HL-60/S4 treated with retinoic acid at 250 ng/mL for 4 days and 3 days (cell line): ENCODE data around the gene SLC51B.
"Not testable (repeated sequence)": the region's sequence is repeated elsewhere in the genome, so short reads cannot be mapped to it uniquely, and the experiment has no call there.

Experiments
- in situ Hi-C: fragments of 300-500 bp; cut with MboI; formaldehyde crosslinking; loops from 2 replicates; pipeline ENCODE4 v1.7.0; 2022; ENCODE audit warnings: low sequenced_read_pairs

Gene SLC51B

GRCh38 chr15:65096481-65097385 is 51.5 kb downstream of the SLC51B start:
- in situ Hi-C loops = no loop called here

DNA sequence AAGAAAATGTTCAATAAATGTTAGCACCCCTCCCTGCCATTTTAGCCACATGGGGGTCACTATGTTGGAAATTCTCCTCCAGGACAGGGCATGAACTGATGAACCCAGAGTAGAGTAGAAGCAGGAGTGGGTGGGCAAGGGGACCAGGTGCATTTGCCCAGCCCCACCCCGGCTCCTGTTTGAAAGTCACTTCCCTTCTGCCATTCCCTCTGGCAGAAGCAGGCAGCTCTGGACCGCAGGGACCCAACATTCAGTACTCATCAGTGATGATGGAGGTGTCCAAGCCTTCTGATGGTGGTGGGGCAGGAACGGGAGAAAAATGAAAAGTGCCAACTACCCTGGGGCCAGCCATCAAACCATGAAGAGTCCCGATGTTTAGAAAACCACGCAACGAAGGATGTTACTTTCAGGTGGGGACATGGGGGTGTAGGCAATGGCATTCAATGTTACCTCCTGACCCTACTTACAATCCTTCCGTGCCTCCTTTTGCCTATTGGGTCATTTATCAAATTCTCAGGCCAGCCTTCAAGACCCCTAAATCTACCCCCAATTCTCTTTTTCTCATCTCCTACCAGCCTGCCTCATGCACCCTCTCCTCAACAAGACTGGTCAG is 52.6 kb downstream of the SLC51B start:
- in situ Hi-C loops = no loop called here

GRCh38 chr15:65099336-65099735 is 54.1 kb downstream of the SLC51B start:
- in situ Hi-C loops = no loop called here

- in situ Hi-C loops = not testable (repeated sequence)
Measured at GRCh38 chr15:65099801-65100200, 54.6 kb downstream of the SLC51B start.

DNA sequence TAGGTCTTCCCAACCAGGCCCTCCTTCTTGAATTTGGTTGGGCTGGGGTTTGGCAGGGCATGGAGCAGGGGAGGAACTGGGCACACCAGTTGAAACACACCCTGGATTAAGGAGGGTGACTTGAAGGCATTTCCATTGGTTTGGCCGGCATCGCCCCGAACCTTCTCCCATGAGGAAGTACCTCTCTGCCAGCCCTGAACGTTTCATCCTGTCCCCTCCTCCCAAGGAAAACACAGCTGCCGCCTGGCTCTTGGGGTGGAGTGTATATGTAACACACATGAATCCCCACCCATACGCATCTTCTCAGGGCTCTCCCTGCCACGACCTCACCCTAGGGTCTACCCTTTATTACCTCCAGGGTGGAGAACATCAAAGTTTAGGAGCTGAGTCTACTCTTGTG is 55.3 kb downstream of the SLC51B start:
- in situ Hi-C loops = no loop called here

DNA sequence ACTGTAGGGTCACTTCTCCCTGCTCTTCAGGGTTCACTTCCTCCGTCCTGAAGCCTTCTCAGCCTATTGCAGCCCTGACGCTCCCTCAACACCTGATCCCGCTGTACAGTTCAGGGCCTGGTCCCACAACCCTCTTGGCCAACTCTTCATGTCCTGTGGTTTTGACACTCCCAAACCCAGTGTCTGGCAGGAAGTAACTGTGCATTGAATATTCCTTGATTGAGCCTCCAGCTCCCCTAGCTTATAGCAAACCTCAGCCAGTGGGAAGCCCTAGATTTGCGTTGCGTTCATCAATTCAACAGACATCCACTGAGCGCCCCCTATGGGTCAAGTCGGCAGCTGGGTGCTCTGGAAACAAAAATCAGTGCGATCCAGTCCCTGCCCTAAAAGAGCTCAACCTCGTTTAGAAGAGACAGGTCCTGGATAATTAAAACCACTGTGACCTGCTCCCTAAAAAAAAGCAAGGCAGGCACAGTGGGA is 56.3 kb downstream of the SLC51B start:
- in situ Hi-C loops = no loop called here

DNA sequence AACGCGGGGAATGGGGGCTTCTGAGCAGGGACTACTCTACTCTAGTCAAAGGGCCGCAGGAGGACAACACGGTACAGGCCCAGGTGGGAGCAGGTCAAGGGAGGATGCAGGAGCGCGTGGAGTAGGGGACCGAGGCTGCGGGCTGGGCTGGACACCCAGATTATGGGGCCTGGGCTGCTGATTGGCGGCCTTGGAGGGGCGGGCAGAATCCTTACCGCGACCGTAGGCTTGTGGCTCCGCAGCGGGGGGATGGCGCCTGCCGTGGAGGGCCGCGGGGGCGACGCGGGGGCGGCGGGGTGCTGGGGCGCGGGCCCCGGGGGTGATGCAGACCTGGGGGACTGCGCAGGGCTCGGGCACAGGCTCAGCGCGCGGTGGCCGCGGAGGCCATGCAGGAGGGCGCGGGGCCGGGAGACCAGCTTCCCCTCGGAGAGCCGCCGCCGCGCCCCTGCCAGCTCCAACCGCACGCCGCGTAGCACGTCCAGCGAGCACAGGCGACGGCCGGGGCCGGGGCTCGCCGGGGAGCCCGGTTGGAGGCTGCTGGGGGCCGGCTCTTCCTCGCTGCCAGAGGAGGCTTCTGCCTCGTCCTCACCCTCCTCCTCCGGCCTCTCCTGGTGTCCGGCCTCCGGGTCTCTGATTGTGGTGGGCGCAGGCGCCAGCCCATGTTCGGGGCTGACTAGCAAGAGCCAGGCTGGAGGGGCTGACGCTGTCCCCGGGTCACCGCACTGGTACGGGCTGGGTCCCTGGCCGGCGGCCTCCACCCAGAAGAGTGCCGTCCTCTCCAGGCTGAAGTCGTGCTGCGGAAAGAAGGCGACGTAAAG is 56.9 kb downstream of the SLC51B start:
- in situ Hi-C loops = no loop called here

- in situ Hi-C loops = no loop called here
Measured at GRCh38 chr15:65102912-65103311, 57.7 kb downstream of the SLC51B start.
